IPS DF 4.7 (cell line): ENCODE data around the gene CELA1.
"Not testable (repeated sequence)": the region's sequence is repeated elsewhere in the genome, so short reads cannot be mapped to it uniquely, and the experiment has no call there.

Experiments used
- DNase-seq: peaks from one replicate; pipeline ENCODE4 v3.0.0-alpha.2; 2013; ENCODE audit warnings: low spot score; ENCODE audit errors: extremely low read depth

Gene CELA1

GRCh38 chr12:51318057-51318806 lies 28.2 kb downstream of the CELA1 start:
- not testable (repeated sequence) for DNase-seq

DNA sequence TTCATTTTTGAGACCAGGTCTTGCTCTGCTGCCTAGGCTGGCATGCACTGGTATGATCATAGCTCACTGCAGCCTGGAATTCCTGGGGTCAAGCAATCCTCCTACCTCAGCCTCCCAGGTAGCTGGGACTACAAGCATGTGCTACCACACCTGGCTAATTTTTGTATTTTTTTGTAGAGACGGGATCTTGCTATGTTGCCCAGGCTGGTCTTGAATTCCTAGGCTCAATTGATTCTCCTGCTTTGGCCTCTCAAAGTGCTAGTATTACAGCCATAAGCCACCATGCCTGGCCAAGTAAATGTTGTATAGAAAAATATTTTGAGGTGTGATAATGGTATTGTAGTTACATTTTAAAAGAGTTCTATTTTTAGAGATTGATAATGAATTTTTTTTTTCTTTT lies 35.1 kb downstream of the CELA1 start:
- no peak for DNase-seq

DNA sequence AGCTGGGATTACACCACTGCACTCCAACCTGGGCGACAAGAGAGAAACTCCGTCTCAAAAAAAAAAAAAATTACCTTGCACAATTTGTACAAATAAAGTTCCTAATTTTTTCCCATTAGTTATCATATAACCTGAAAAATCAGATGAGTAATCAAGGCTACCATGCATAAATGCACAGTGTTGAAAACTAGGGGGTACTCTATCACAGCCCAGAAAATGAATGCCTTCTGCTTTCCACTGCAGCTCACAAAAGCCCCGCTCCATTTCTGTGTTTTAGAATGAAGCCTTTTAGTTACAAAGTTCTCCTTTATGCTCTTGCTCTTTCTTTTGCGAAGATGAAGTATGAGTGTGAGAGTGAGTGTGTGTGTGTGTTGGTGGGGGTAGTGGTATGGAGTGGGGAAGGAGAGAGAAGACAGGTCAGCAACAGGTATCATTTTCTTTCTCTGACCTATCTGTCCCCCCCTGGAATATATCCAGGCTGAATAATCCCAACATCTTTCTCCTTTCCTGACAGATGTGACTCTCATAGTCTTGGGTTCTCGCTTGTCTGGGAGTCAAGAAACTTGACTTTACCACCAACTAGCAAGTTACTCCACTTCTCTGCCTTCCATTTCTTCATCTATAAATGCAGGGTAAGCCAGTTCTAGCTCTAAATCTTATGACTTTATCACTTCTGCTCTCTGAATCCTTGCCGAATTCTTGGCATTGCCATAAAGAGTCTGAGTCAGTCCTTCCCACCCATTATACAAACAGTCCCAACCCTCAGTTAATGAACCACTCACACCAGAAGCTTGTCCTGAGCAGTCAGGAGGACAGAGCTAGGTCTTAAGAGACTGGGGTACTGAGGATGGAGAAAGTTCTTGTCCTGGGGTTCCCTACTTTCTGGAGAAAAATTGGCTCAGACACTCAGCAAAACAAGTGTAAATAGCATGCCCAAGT lies 38.6 kb downstream of the CELA1 start:
- DNase-seq, result no peak

GRCh38 chr12:51306507-51306906 lies 40.0 kb downstream of the CELA1 start:
- no peak for DNase-seq

DNA sequence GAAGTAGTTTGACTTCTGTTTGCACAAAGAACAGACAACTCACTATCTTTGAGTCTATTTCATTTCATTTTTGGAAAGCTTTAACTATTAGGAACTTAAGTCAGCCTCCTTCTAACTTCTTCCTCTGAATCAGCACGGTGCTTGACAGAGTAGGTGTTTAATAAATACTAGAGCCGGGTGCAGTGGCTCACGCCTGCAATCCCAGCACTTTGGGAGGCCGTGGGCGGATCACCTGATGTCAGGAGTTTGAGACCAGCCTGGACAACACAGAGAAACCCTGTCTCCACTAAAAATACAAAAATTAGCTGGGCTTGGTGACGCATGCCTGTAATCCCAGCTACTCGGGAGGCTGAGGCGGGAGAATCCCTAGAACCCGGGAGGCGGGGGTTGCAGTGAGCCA lies 45.7 kb downstream of the CELA1 start:
- DNase-seq, result not testable (repeated sequence)

DNA sequence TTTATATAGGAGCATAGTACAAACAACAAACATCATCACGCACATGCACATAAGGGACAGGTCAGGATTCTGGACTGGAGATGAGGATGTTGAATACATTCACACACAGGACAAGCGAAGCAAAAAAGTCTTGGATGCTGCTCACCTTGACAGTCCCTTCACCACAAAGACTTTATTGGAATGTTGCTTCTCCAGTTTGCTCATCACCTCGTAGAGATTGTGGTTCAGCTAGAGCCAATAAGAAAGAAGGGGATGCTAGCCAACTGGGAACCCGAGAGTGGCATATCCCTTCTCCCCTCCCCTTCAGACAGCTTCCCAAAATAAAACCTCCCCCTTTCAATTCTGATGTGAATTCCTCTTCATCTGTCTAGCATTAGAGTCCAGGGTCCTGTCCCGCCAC lies 50.8 kb downstream of the CELA1 start:
- no peak for DNase-seq

- not testable (repeated sequence) for DNase-seq
Measured at GRCh38 chr12:51294097-51294496, 52.4 kb downstream of the CELA1 start.

DNA sequence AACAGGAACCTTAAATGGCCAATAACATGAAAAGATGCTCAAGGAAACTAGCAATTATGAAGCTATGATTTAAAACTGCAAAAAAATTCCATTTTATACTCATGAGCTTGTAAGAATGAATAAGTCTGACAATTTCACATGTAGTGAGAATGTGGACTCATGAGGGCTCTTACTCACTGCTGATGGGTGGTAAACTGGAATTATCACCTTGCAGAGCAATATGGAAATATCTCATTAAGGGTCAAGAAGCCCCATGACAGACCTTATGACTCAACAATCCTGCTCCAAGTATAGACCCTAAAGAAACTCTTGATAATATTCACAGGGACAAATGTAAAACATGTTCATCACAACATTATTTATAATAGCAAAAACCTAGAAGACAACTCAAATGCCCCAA lies 52.8 kb downstream of the CELA1 start:
- no peak for DNase-seq

GRCh38 chr12:51291603-51292513 lies 54.6 kb downstream of the CELA1 start:
- not testable (repeated sequence) for DNase-seq

DNA sequence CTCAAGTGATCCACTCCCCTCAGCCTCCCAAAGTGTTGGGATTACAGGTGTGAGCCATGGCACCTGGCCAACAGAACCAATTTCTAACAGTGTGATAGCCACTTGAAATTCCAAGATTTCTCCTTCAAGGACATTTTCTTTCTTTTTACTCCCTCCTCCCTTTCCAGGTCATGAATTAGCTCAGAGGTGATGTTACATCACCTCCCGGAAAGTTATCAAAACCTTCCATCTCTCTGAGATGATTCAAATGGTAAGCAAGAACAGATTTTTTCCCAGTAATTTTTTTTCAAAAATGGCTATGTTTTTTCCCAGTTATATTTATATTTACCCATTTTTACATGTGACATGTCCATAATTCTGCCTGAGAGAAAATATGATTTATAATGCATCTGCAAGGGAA lies 60.6 kb downstream of the CELA1 start:
- DNase-seq, result no peak

GRCh38 chr12:51281202-51281924 lies 65.1 kb downstream of the CELA1 start:
- DNase-seq, result no peak
